ENCODE results near the gene VPS16.

GRCh38 chr20:2866236-2866635 lies 25.7 kb downstream of the VPS16 start:
- TF ChIP-seq CTCF (IDR thresholded peaks at IDR 0.05) (no peak), POLR2A (IDR thresholded peaks at IDR 0.05) (no peak), POLR2AphosphoS5 (IDR thresholded peaks at IDR 0.05; ENCODE audit: insufficient read depth in 1 of 2, low read depth in 1 of 2) (no peak)
